Endothelial cell of umbilical vein (primary cell): ENCODE data around the gene MAP1LC3B2. TPM values are rescaled to one million over a fixed set of nuclear protein-coding genes. Genes with fewer than 3 reads are reported as not detected.

ENCODE experiments used
- BruUV-seq: library from RNA; stranded (reverse); fragments of 400-500 nt; replicated peaks from 2 replicates; lab custom pipeline; 2021; lab: Mats Ljungman, UMichigan
- CTCF ChIA-PET: fragments of 300-600, 350-600 bp; sonication (Branson Sonifier 250); formaldehyde crosslinking; loops from one replicate; lab custom pipeline; 2021; ENCODE audit warnings: antibody characterized with exemption, inconsistent platforms; lab: Charles Lee
- POLR2A ChIA-PET: fragments of 300-600, 350-600 bp; sonication (Branson Sonifier 250); formaldehyde crosslinking; loops from one replicate; lab custom pipeline; 2021; ENCODE audit warnings: antibody characterized with exemption, inconsistent platforms; lab: Charles Lee
- DNase-seq: peaks from one replicate; pipeline ENCODE4 v3.0.0-alpha.2; 2011; ENCODE audit warnings: low read depth, low spot score
- FAIRE-seq: peaks from 2 replicates; lab custom pipeline; 2011; peaks lifted over from hg19 to GRCh38; lab: Jason Lieb, UNC
- H2AFZ ChIP-seq: 2 replicates; pipeline ENCODE4 v1.6.0; 2012; ENCODE audit warnings: low read depth, low read length, control low read depth, inconsistent platforms
- H3K27ac ChIP-seq: 2 replicates; pipeline ENCODE4 v1.5.1; 2011; ENCODE audit warnings: low read depth, mild to moderate bottlenecking, control low read depth, low read length, moderate library complexity; ENCODE audit not compliant: insufficient read depth
- H3K27me3 ChIP-seq, 2 experiments: 2 replicates each; pipeline versions ENCODE4 v1.6.0 to v1.6.1; 2011; ENCODE audit warnings: low read length in 2 of 2, mixed read lengths in 1 of 2; ENCODE audit not compliant: control insufficient read depth in 2 of 2, insufficient read depth in 2 of 2
- H3K36me3 ChIP-seq, 2 experiments: 2 replicates in 1 of 2; 3 replicates in 1 of 2; pipeline ENCODE4 v1.5.1; 2011; ENCODE audit warnings: low read length in 2 of 2, mild to moderate bottlenecking in 1 of 2, moderate library complexity in 1 of 2; ENCODE audit not compliant: control insufficient read depth in 2 of 2, insufficient read depth in 2 of 2; ENCODE audit errors: extremely low read depth in 1 of 2
- H3K4me1 ChIP-seq: 3 replicates; pipeline ENCODE4 v1.5.1; 2011; ENCODE audit warnings: mild to moderate bottlenecking, low read length; ENCODE audit not compliant: control insufficient read depth, insufficient read depth; ENCODE audit errors: extremely low read depth
- H3K4me2 ChIP-seq: 2 replicates; pipeline ENCODE4 v1.6.1; 2011; ENCODE audit warnings: low read length, control low read depth, mixed read lengths; ENCODE audit not compliant: insufficient read depth
- H3K4me3 ChIP-seq, 3 experiments: fragments of 200-600 bp in 1 of 3; sonication (generic), shearing (Covaris generic) in 1 of 3; replicated peaks in 1 of 3; 2 replicates each; pipeline ENCODE4 v1.5.1; 2011 to 2016; ENCODE audit warnings: control low read depth in 3 of 3, low read length in 3 of 3, mild to moderate bottlenecking in 2 of 3, inconsistent platforms in 1 of 3, low read depth in 1 of 3, moderate library complexity in 1 of 3; ENCODE audit not compliant: insufficient read depth in 1 of 3
- H3K79me2 ChIP-seq: 2 replicates; pipeline ENCODE4 v1.6.0; 2012; ENCODE audit warnings: low read length, inconsistent platforms; ENCODE audit not compliant: control insufficient read depth, insufficient read depth
- H3K9ac ChIP-seq: replicated peaks from 2 replicates; pipeline ENCODE3; 2011; ENCODE audit warnings: low read length, control low read depth; ENCODE audit not compliant: insufficient read depth; ENCODE audit errors: extremely low read depth
- H3K9me1 ChIP-seq: replicated peaks from 3 replicates; pipeline ENCODE4 v1.6.0; 2011; ENCODE audit warnings: mild to moderate bottlenecking, low read length; ENCODE audit not compliant: control insufficient read depth, insufficient read depth; ENCODE audit errors: extremely low read depth
- H3K9me3 ChIP-seq: replicated peaks from 2 replicates; pipeline ENCODE4 v1.5.1; 2012; ENCODE audit warnings: low read length, inconsistent platforms; ENCODE audit not compliant: control insufficient read depth, insufficient read depth
- H4K20me1 ChIP-seq: replicated peaks from 2 replicates; pipeline ENCODE3; 2011; ENCODE audit warnings: mild to moderate bottlenecking, low read length; ENCODE audit not compliant: control insufficient read depth, insufficient read depth; ENCODE audit errors: extremely low read depth
- CTCF ChIP-seq, 2 donors: IDR thresholded peaks; 1 replicate in 1 of 2; 2 replicates in 1 of 2; pipeline ENCODE4 v1.5.1; 2011; ENCODE audit warnings: low read length in 2 of 2, mild to moderate bottlenecking in 2 of 2, moderate library complexity in 2 of 2, control low read depth in 1 of 2, inconsistent platforms in 1 of 2, low read depth in 1 of 2; ENCODE audit not compliant: insufficient read depth in 1 of 2; ENCODE audit errors: extremely low read depth in 1 of 2
- EZH2 ChIP-seq: IDR thresholded peaks from 2 replicates; pipeline ENCODE4 v1.6.1; 2012; ENCODE audit warnings: borderline replicate concordance, low read depth, mild to moderate bottlenecking, moderate library complexity, low read length, inconsistent platforms; ENCODE audit not compliant: severe bottlenecking
- FOS ChIP-seq: IDR thresholded peaks from 2 replicates; pipeline ENCODE4 v1.6.1; 2011; ENCODE audit warnings: mild to moderate bottlenecking, low read length, moderate library complexity, borderline replicate concordance; ENCODE audit not compliant: insufficient read depth
- GATA2 ChIP-seq: IDR thresholded peaks from 2 replicates; pipeline ENCODE4 v1.7.0; 2011; ENCODE audit warnings: low read depth, mild to moderate bottlenecking, moderate library complexity, mixed read lengths, low read length; ENCODE audit not compliant: insufficient read length, insufficient read depth
- JUN ChIP-seq: IDR thresholded peaks from 2 replicates; pipeline ENCODE4 v1.6.1; 2011; ENCODE audit warnings: borderline replicate concordance, low read depth; ENCODE audit not compliant: insufficient read length, insufficient read depth
- MAX ChIP-seq: IDR thresholded peaks from 2 replicates; pipeline ENCODE4 v1.6.1; 2011; ENCODE audit not compliant: insufficient read depth, insufficient read length
- MYC ChIP-seq: IDR thresholded peaks from one replicate; pipeline ENCODE4 v1.6.1; 2011; ENCODE audit warnings: mild to moderate bottlenecking, low read depth, low read length
- POLR2A ChIP-seq: IDR thresholded peaks from 2 replicates; pipeline ENCODE4 v1.6.1; 2012; ENCODE audit warnings: low read depth, mild to moderate bottlenecking, control low read depth, low read length
- POLR2AphosphoS5 ChIP-seq: IDR thresholded peaks from 2 replicates; pipeline ENCODE4 v1.6.1; 2012; ENCODE audit warnings: low read depth, mild to moderate bottlenecking, control low read depth, low read length, moderate library complexity; ENCODE audit not compliant: insufficient read depth
- dilution Hi-C: fragments of 300-500 bp; cut with MboI; formaldehyde crosslinking; loops from one replicate; pipeline ENCODE4 v1.15.0; 2019; ENCODE audit warnings: low sequenced_read_pairs; ENCODE audit not compliant: extremely low pct_ligation_motif_present
- intact Hi-C: fragments of 100-400 bp; cut with micrococcal nuclease; formaldehyde crosslinking; loops from one replicate; pipeline ENCODE4 v1.10.0; 2022
- polyA plus RNA-seq, 4 experiments: library from polyadenylated mRNA; depleted of rRNA in 3 of 4; stranded (reverse) in 3 of 4; unstranded in 1 of 4; fragments of >200 nt; gene quantifications; 2 replicates each; pipeline versions ENCODE4 v1.2.1 to v1.2.3, GENCODE V29; 2011 to 2012; ENCODE audit warnings: missing spikeins in 1 of 4
- total RNA-seq: library from RNA; stranded (reverse); gene quantifications from 2 replicates; pipeline ENCODE4 v1.2.3, GENCODE V29; 2021

The MAP1LC3B2 gene
- total and polyA plus RNA-seq, 2 donors (not counting 3 experiments of a cell fraction or from before 2014, with no cell fraction given): 0.32 to 4.1 TPM

GRCh38 chr12:116535241-116535640, 23.9 kb upstream of the MAP1LC3B2 start:
- intact Hi-C loops (no loop called here), dilution Hi-C loops (no loop called here)
- Histone ChIP-seq H3K79me2 (no peaks in the 10 kb centered on the region), H3K4me2 (no peak overlapping the region), H3K4me1 (peaks cover 10% of the 10 kb centered on the region), H4K20me1 (no peaks in the 10 kb centered on the region), H3K4me3 (no peak overlapping the region), H3K36me3 (no peaks in the 10 kb centered on the region), H3K9ac (no peak overlapping the region), H3K27me3 (no peaks in the 10 kb centered on the region), H3K27ac (no peak overlapping the region), H2AFZ (no peak overlapping the region), H3K9me3 (no peaks in the 10 kb centered on the region), H3K9me1 (no peaks in the 10 kb centered on the region)
- TF ChIP-seq MYC (no peak), FOS (no peak), MAX (no peak), POLR2AphosphoS5 (no peak), GATA2 (no peak), CTCF (IDR thresholded peaks at IDR 0.05; ENCODE audit: extremely low read depth in 1 of 2, insufficient read depth in 1 of 2, low read depth in 1 of 2, low read length in 2 of 2) (no peak), JUN (no peak), EZH2 (no peak), POLR2A (no peak)
- BruUV-seq: no TSS peak
- POLR2A ChIA-PET: no interaction called here
- no peak for DNase-seq
- no peak for FAIRE-seq
- CTCF ChIA-PET: no interaction called here
